ENCODE results near the gene SLC41A2. TPM values are rescaled to one million over a fixed set of nuclear protein-coding genes. Genes with fewer than 3 reads are reported as not detected.

The SLC41A2 gene
- total and polyA plus RNA-seq, 2 donors (not counting 1 experiment from before 2014, with no cell fraction given): 0.51 to 13.0 TPM

DNA sequence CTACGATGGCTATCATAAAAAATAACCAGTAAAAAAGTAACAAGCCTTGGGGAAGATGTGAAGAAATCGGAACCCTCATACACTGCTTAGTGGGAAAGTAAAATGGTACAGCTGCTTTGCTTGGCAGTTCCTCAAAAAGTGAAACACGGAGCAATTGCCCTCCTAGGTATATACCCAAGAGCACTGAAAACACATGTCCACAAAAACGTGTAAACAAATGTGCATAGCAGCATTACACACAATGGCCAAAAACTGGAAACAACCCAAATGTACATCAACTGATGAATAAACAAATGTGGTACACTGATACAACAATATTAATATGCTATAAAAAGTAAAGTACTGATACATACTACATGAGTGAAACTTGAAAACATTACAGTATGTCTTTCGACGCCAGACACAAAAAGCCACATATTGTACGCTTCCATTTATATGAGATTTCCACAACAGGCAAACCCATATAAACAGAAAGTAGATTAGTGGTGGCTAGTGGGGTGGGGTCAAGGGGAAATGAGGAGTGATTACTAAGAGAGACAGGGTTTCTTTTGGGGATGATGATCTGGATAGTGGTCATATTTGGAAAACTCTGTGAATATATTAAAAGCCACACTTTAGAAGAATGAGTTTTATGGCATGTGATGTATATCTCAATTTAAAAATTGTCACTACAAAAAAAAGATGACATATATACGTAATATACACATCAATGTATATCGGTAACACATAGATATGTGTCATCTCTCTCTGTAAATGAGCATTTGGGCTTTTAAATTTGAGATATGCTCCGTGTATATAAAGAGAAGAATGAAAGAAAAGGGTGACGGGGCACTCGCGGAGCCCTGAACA is 996 bp downstream of the SLC41A2 start:
- Histone ChIP-seq H3K9ac (ENCODE audit: low read length) (peak overlapping the region; percentile 73), H4K20me1 (ENCODE audit: control insufficient read depth, insufficient read depth, low read length, poor library complexity, severe bottlenecking) (no peaks in the 10 kb centered on the region), H3K27me3 (replicated peaks in 1 of 4; ENCODE audit: control extremely low read depth in 1 of 4, control insufficient read depth in 3 of 4, insufficient read depth in 4 of 4, low read length in 3 of 4) (no peaks in the 10 kb centered on the region), H3K79me2 (ENCODE audit: control insufficient read depth, insufficient read depth, low read length) (no peaks in the 10 kb centered on the region), H2AFZ (ENCODE audit: insufficient read depth, low read depth, low read length, poor library complexity, severe bottlenecking) (peak overlapping the region; percentile 88), H3K4me2 (replicated peaks; ENCODE audit: low read depth, low read length, poor library complexity, severe bottlenecking) (peak overlapping the region; percentile 81), H3K9me3 (ENCODE audit: control extremely low read depth in 1 of 3, control insufficient read depth in 2 of 3, insufficient read depth in 1 of 3, low read length in 2 of 3) (no peaks in the 10 kb centered on the region), H3K36me3 (replicated peaks in 1 of 2; ENCODE audit: control extremely low read depth in 1 of 2, control insufficient read depth in 1 of 2, extremely low read depth in 1 of 2, insufficient read depth in 2 of 2, low read length in 1 of 2) (no peaks in the 10 kb centered on the region), H3K4me3 (ENCODE audit: control extremely low read depth in 1 of 5, extremely low read depth in 1 of 5, insufficient read depth in 1 of 5, low read depth in 2 of 5, low read length in 4 of 5) (peak overlapping the region in 4 of 5 experiments; percentile 60 to 80 (median 70)), H3K4me1 (ENCODE audit: control insufficient read depth in 2 of 2, insufficient read depth in 2 of 2, low read length in 2 of 2) (peaks cover 13 to 16% of the 10 kb centered on the region in 2 donors), H3K27ac (ENCODE audit: low read length in 2 of 2) (no peak overlapping the region)
- H3K4me1 Mint-ChIP-seq: peaks cover 23% of the 10 kb centered on the region
- H3K4me3 Mint-ChIP-seq: peak overlapping the region; percentile 91
- H3K9me3 Mint-ChIP-seq (ENCODE audit: insufficient read depth): no peaks in the 10 kb centered on the region
- 6% methylated on average over 3 of the region's 13 CpGs for WGBS (ENCODE audit: insufficient coverage)
- TF ChIP-seq EZH2 (IDR thresholded peaks at IDR 0.05; ENCODE audit: borderline replicate concordance, insufficient read depth, low read depth, low read length, poor library complexity, severe bottlenecking): no peak
- TF ChIP-seq, protein P1, sequence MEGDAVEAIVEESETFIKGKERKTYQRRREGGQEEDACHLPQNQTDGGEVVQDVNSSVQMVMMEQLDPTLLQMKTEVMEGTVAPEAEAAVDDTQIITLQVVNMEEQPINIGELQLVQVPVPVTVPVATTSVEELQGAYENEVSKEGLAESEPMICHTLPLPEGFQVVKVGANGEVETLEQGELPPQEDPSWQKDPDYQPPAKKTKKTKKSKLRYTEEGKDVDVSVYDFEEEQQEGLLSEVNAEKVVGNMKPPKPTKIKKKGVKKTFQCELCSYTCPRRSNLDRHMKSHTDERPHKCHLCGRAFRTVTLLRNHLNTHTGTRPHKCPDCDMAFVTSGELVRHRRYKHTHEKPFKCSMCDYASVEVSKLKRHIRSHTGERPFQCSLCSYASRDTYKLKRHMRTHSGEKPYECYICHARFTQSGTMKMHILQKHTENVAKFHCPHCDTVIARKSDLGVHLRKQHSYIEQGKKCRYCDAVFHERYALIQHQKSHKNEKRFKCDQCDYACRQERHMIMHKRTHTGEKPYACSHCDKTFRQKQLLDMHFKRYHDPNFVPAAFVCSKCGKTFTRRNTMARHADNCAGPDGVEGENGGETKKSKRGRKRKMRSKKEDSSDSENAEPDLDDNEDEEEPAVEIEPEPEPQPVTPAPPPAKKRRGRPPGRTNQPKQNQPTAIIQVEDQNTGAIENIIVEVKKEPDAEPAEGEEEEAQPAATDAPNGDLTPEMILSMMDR (IDR thresholded peaks at IDR 0.05): no peak
- ChIA-PET CTCF (interaction anchor here (0.9 to 3.4 kb wide), 4 partner anchors 10 to 576 kb away, joined by 5 to 20 read pairs (median 12); no protein-coding TSS in a partner anchor), POLR2A (interaction anchor here (1.3 kb wide), 1 partner anchor 670 kb away, joined by 4 read pairs; no protein-coding TSS in a partner anchor)
- ATAC-seq (ENCODE audit: low read depth) (no peak), DNase-seq (peak; percentile 19)
- intact Hi-C loops (cut with micrococcal nuclease): loop anchor here (5.0 to 10.0 kb wide), 6 partner anchors 150 to 742 kb away; partner anchors contain the start of genes CHST11, TXNRD1 and WASHC4
- peak overlapping the region; percentile 83 for H3K27ac Mint-ChIP-seq
- peaks cover 4% of the 10 kb centered on the region for H3K27me3 Mint-ChIP-seq

DNA sequence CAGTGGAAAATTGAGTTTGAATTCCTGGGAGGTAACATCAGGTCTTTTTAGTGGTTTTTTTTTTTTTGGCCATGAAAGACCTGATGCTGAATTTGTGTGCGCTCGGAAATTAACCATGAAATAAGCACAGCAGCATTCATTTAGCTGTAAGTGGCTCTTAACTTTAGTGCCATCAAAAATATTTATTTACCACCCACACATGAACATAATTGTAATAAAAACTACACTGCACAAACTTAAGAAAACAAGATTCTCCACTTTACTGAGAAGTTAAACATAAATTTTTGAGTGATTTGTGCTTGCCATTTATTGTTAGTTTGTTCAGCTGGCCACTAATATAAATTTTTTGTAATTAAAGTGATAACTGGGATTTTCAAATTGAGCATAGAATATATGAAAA is 2.4 kb downstream of the SLC41A2 start:
- Histone ChIP-seq H4K20me1 (ENCODE audit: control insufficient read depth, insufficient read depth, low read length, poor library complexity, severe bottlenecking) (no peaks in the 10 kb centered on the region), H3K9ac (ENCODE audit: low read length) (no peak overlapping the region), H3K36me3 (replicated peaks in 1 of 2; ENCODE audit: control extremely low read depth in 1 of 2, control insufficient read depth in 1 of 2, extremely low read depth in 1 of 2, insufficient read depth in 2 of 2, low read length in 1 of 2) (no peaks in the 10 kb centered on the region), H3K4me3 (ENCODE audit: control extremely low read depth in 1 of 5, extremely low read depth in 1 of 5, insufficient read depth in 1 of 5, low read depth in 2 of 5, low read length in 4 of 5) (no peak overlapping the region), H3K4me1 (ENCODE audit: control insufficient read depth in 2 of 2, insufficient read depth in 2 of 2, low read length in 2 of 2) (peaks cover 13 to 16% of the 10 kb centered on the region in 2 donors), H3K27ac (ENCODE audit: low read length in 2 of 2) (no peak overlapping the region), H3K27me3 (replicated peaks in 1 of 4; ENCODE audit: control extremely low read depth in 1 of 4, control insufficient read depth in 3 of 4, insufficient read depth in 4 of 4, low read length in 3 of 4) (no peaks in the 10 kb centered on the region), H3K9me3 (ENCODE audit: control extremely low read depth in 1 of 3, control insufficient read depth in 2 of 3, insufficient read depth in 1 of 3, low read length in 2 of 3) (no peaks in the 10 kb centered on the region), H3K4me2 (replicated peaks; ENCODE audit: low read depth, low read length, poor library complexity, severe bottlenecking) (no peak overlapping the region), H3K79me2 (ENCODE audit: control insufficient read depth, insufficient read depth, low read length) (no peaks in the 10 kb centered on the region), H2AFZ (ENCODE audit: insufficient read depth, low read depth, low read length, poor library complexity, severe bottlenecking) (no peak overlapping the region)
- no peak for ATAC-seq (ENCODE audit: low read depth)
- no peaks in the 10 kb centered on the region for H3K9me3 Mint-ChIP-seq (ENCODE audit: insufficient read depth)
- peaks cover 1% of the 10 kb centered on the region for H3K27me3 Mint-ChIP-seq
- intact Hi-C loops (cut with micrococcal nuclease): loop anchor here (5.0 to 10.0 kb wide), 6 partner anchors 152 to 741 kb away; partner anchors contain the start of genes CHST11, TXNRD1 and WASHC4
- H3K4me3 Mint-ChIP-seq: no peak overlapping the region
- no peak for TF ChIP-seq EZH2 (IDR thresholded peaks at IDR 0.05; ENCODE audit: borderline replicate concordance, insufficient read depth, low read depth, low read length, poor library complexity, severe bottlenecking)
- TF ChIP-seq, protein P1 (IDR thresholded peaks at IDR 0.05): no peak
- 100% methylated on average over 2 of the region's 2 CpGs for WGBS (ENCODE audit: insufficient coverage)
- H3K4me1 Mint-ChIP-seq: peaks cover 23% of the 10 kb centered on the region
- CTCF ChIA-PET: no interaction called here
- POLR2A ChIA-PET: no interaction called here
- no peak overlapping the region for H3K27ac Mint-ChIP-seq
- DNase-seq: no peak
